HL-60 (cell line): Measurements from ENCODE around the gene GRID2.

Experiments used
- CTCF ChIP-seq: IDR thresholded peaks from one replicate; pipeline ENCODE4 v1.5.1; 2011; ENCODE audit warnings: low read length, control low read depth, inconsistent platforms; ENCODE audit not compliant: insufficient read depth
- GABPA ChIP-seq: IDR thresholded peaks from 2 replicates; pipeline ENCODE4 v1.6.1; 2012; ENCODE audit warnings: low read depth
- POLR2AphosphoS5 ChIP-seq: IDR thresholded peaks from 2 replicates; pipeline ENCODE4 v1.6.1; 2012; ENCODE audit warnings: low read depth

DNA sequence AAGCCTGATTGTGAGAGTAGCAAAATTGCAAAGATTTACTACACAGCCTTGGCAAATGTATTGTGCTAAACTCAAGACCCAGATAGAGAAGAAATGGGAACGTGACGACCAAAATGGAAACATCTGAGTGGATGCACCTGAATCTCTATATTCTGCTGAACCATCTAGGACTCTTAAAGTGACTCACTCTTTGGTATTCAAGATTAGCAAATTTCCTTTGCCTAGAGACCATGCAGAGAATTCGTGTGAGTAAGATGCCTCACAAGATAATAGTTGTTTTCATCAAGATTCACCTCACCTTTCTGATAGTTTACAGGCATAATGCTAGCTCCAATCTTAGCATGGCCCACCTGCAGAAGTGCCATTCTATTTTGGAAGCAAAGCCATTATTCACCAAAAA, 1510.4 kb downstream of the GRID2 start:
- TF ChIP-seq CTCF (no peak), POLR2AphosphoS5 (no peak), GABPA (no peak)
